Measurements from ENCODE around the gene PLGRKT.

DNA sequence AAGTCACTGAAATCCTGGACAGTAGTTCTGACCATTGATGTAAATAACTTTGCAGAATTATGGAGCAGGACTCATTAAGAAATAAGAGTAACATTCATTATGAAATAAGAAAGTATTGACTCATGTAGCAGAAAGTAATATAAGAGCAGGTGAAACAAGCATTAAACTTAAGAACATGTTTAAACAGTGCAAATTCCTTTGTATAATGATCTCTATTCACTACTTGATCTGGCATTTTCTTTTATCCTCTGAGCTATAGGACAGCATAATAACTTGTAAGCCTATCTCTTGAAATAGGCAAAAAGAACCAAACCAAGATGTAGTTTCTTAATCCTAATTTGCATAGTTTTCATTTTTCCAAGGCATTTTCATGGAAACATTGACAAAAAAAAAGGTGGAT is 42.3 kb downstream of the PLGRKT start:
- TF ChIP-seq TAF1 (IDR thresholded peaks at IDR 0.05; ENCODE audit: borderline replicate concordance, insufficient read depth, low read length), result no peak
- no peak for TF ChIP-seq POLR2AphosphoS5 (IDR thresholded peaks at IDR 0.05; ENCODE audit: low read depth, low read length)
- no peak for TF ChIP-seq SIN3A (IDR thresholded peaks at IDR 0.05; ENCODE audit: borderline replicate concordance, insufficient read depth, low read length)
- TF ChIP-seq, protein P1, sequence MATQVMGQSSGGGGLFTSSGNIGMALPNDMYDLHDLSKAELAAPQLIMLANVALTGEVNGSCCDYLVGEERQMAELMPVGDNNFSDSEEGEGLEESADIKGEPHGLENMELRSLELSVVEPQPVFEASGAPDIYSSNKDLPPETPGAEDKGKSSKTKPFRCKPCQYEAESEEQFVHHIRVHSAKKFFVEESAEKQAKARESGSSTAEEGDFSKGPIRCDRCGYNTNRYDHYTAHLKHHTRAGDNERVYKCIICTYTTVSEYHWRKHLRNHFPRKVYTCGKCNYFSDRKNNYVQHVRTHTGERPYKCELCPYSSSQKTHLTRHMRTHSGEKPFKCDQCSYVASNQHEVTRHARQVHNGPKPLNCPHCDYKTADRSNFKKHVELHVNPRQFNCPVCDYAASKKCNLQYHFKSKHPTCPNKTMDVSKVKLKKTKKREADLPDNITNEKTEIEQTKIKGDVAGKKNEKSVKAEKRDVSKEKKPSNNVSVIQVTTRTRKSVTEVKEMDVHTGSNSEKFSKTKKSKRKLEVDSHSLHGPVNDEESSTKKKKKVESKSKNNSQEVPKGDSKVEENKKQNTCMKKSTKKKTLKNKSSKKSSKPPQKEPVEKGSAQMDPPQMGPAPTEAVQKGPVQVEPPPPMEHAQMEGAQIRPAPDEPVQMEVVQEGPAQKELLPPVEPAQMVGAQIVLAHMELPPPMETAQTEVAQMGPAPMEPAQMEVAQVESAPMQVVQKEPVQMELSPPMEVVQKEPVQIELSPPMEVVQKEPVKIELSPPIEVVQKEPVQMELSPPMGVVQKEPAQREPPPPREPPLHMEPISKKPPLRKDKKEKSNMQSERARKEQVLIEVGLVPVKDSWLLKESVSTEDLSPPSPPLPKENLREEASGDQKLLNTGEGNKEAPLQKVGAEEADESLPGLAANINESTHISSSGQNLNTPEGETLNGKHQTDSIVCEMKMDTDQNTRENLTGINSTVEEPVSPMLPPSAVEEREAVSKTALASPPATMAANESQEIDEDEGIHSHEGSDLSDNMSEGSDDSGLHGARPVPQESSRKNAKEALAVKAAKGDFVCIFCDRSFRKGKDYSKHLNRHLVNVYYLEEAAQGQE (IDR thresholded peaks at IDR 0.05; ENCODE audit: insufficient read depth in 1 of 2, low read depth in 2 of 2, low read length in 2 of 2), result no peak
